GM12872 (cell line): ENCODE measurements around the gene PRR35.

Source experiments
- CTCF ChIP-seq: IDR thresholded peaks from 3 replicates; pipeline ENCODE4 v1.5.1; 2011; ENCODE audit warnings: low read depth, mild to moderate bottlenecking, low read length, moderate library complexity; ENCODE audit not compliant: insufficient read depth

Gene PRR35

GRCh38 chr16:595094-595528 lies 34.9 kb downstream of the PRR35 start:
- no peak for TF ChIP-seq CTCF

- no peak for TF ChIP-seq CTCF
These were observed 35.9 kb downstream of the PRR35 start for GRCh38 chr16:595942-596735.

DNA sequence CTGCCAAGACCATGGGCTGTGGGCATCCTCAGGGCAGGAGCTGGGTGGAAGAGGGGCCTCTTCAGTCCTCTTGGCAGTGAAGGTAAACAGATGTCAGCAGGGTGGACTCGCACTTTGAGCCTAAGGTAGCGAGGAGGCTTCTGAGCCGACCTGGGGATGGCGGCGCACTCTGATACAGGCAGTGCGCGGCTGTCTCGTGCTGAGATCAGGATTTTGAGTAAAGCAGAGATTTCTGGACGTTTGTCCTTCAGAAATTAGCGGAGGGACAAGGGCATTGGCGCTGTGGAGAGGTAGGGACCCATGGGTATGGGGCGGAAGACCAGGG lies 36.5 kb downstream of the PRR35 start:
- no peak for TF ChIP-seq CTCF

GRCh38 chr16:598823-599739 lies 38.9 kb downstream of the PRR35 start:
- TF ChIP-seq CTCF, result no peak

DNA sequence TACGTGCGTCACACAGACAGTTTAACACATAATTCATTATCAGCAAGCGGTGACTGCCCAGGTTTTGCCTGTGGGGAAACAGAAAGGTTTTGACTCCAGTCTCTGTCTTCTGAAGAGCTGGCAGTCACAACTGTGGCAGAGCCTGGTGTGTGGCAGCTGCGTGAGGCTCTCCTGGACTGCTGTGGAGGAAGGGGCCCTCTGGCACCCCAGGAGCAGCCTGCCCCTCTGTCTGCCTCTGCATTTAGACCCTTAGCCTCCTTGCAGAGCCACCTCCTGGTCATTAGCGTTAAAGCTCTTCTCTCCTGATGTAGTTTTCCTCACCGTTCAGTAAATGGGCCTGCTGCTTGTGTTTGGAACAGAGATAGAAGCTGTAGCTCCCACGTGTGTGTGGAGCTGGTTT lies 40.6 kb downstream of the PRR35 start:
- TF ChIP-seq CTCF, result peak; percentile 38

- TF ChIP-seq CTCF, result no peak
These were observed 43.7 kb downstream of the PRR35 start for GRCh38 chr16:603933-604332.

- TF ChIP-seq CTCF, result no peak
These were observed 46.6 kb downstream of the PRR35 start for GRCh38 chr16:606656-607307.
